PFSK-1 (cell line): ENCODE data around the gene LBX1.

Experiments
- FOXP2 ChIP-seq: optimal IDR thresholded peaks from 2 replicates; pipeline ENCODE3; 2011; ENCODE audit warnings: borderline replicate concordance, control low read depth, inconsistent platforms; ENCODE audit not compliant: insufficient read depth; ENCODE audit errors: extremely low read length, extremely low read depth
- POLR2AphosphoS5 ChIP-seq: IDR thresholded peaks from 2 replicates; pipeline ENCODE4 v1.6.1; 2012; ENCODE audit warnings: low read depth, mild to moderate bottlenecking, control low read depth, low read length, moderate library complexity
- SIN3A ChIP-seq: IDR thresholded peaks from 2 replicates; pipeline ENCODE4 v1.6.1; 2012; ENCODE audit warnings: mild to moderate bottlenecking, low read length, moderate library complexity, borderline replicate concordance; ENCODE audit not compliant: insufficient read depth
- TAF1 ChIP-seq: IDR thresholded peaks from 2 replicates; pipeline ENCODE4 v1.6.1; 2012; ENCODE audit warnings: low read length, control low read depth, borderline replicate concordance; ENCODE audit not compliant: insufficient read depth
- TF ChIP-seq, protein P1 (sequence below), 2 experiments: IDR thresholded peaks; 2 replicates each; pipeline versions ENCODE4 v1.6.1 to v1.8.0; 2011 to 2012; ENCODE audit warnings: low read depth in 2 of 2, low read length in 2 of 2, control low read depth in 1 of 2, inconsistent platforms in 1 of 2, mild to moderate bottlenecking in 1 of 2, moderate library complexity in 1 of 2; ENCODE audit not compliant: insufficient read depth in 1 of 2

LBX1 gene

DNA sequence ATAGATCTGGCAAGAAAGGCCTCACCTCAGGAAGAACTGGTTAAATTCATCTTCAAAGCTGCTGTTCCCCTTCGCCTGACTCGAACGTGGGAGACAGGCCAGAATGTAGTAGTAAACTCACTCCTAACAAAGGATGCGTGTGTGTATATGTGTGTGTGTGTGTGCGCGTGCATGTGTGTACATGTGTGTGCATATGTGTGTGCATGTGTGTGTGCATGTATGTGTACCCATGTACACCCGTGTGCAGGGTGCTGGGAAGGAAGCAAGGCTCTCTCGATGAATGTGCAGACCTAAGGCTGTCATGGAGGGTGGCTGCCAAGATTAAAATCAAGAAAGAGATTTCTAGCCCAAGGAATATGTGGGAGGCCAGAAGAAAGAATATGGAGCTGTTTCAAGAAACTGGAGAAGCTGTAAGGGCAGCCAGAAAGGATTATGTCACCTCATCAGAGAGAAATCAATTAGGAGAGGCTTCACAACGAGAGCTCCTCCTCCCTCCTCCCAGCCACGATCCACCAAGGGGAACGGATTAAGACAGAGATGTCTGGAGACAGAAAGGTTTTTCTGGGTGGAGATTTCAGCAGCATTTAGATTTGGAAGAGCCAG, 34.0 kb upstream of the LBX1 start:
- TF ChIP-seq, protein P1, sequence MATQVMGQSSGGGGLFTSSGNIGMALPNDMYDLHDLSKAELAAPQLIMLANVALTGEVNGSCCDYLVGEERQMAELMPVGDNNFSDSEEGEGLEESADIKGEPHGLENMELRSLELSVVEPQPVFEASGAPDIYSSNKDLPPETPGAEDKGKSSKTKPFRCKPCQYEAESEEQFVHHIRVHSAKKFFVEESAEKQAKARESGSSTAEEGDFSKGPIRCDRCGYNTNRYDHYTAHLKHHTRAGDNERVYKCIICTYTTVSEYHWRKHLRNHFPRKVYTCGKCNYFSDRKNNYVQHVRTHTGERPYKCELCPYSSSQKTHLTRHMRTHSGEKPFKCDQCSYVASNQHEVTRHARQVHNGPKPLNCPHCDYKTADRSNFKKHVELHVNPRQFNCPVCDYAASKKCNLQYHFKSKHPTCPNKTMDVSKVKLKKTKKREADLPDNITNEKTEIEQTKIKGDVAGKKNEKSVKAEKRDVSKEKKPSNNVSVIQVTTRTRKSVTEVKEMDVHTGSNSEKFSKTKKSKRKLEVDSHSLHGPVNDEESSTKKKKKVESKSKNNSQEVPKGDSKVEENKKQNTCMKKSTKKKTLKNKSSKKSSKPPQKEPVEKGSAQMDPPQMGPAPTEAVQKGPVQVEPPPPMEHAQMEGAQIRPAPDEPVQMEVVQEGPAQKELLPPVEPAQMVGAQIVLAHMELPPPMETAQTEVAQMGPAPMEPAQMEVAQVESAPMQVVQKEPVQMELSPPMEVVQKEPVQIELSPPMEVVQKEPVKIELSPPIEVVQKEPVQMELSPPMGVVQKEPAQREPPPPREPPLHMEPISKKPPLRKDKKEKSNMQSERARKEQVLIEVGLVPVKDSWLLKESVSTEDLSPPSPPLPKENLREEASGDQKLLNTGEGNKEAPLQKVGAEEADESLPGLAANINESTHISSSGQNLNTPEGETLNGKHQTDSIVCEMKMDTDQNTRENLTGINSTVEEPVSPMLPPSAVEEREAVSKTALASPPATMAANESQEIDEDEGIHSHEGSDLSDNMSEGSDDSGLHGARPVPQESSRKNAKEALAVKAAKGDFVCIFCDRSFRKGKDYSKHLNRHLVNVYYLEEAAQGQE (IDR thresholded peaks at IDR 0.05; ENCODE audit: insufficient read depth in 1 of 2, low read depth in 2 of 2, low read length in 2 of 2): no peak
- TF ChIP-seq SIN3A (no peak), TAF1 (no peak), POLR2AphosphoS5 (no peak), FOXP2 (no peak)

DNA sequence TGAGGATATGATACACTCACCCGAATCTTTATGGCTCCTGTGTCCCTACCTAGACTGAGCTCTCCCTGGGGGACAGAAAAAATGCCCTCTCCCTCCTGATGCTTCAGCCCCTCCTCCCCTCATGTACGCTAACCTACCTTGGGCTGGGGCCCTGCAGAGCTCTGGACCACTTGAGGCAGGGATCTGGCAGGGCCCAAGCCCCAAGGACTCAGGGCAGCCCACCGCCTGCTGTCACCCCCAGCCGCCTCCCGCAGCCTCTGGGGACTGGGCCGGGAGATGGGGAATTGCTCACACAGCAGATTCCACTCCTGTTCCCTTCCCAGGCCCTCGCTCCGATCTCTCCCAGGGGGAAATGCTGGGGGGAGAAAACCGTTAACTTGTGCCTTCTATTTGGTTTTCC, 32.9 kb upstream of the LBX1 start:
- no peak for TF ChIP-seq TAF1
- no peak for TF ChIP-seq SIN3A
- no peak for TF ChIP-seq POLR2AphosphoS5
- TF ChIP-seq FOXP2: no peak
- TF ChIP-seq, protein P1 (IDR thresholded peaks at IDR 0.05; ENCODE audit: insufficient read depth in 1 of 2, low read depth in 2 of 2, low read length in 2 of 2): no peak

- TF ChIP-seq SIN3A: no peak
- no peak for TF ChIP-seq POLR2AphosphoS5
- no peak for TF ChIP-seq FOXP2
- TF ChIP-seq, protein P1 (IDR thresholded peaks at IDR 0.05; ENCODE audit: insufficient read depth in 1 of 2, low read depth in 2 of 2, low read length in 2 of 2): no peak
- TF ChIP-seq TAF1: no peak
These were observed 32.4 kb upstream of the LBX1 start for GRCh38 chr10:101261702-101262101.

GRCh38 chr10:101260764-101261481, 31.7 kb upstream of the LBX1 start:
- no peak for TF ChIP-seq TAF1
- no peak for TF ChIP-seq FOXP2
- no peak for TF ChIP-seq SIN3A
- TF ChIP-seq POLR2AphosphoS5: no peak
- TF ChIP-seq, protein P1 (IDR thresholded peaks at IDR 0.05; ENCODE audit: insufficient read depth in 1 of 2, low read depth in 2 of 2, low read length in 2 of 2): no peak
